GM19099 (cell line): ENCODE data around the gene FBXW4.

ENCODE experiments used
- POLR2A ChIP-seq: IDR thresholded peaks from 3 replicates; pipeline ENCODE4 v1.6.1; 2011; ENCODE audit warnings: low read depth; ENCODE audit not compliant: insufficient read length; ENCODE audit errors: extremely low read depth

The FBXW4 gene

GRCh38 chr10:101563497-101564040 lies 131.4 kb downstream of the FBXW4 start:
- TF ChIP-seq POLR2A: no peak

GRCh38 chr10:101563007-101563406 lies 132.0 kb downstream of the FBXW4 start:
- no peak for TF ChIP-seq POLR2A

- no peak for TF ChIP-seq POLR2A
Measured at GRCh38 chr10:101562231-101562630, 132.7 kb downstream of the FBXW4 start.

GRCh38 chr10:101561068-101561915 lies 133.7 kb downstream of the FBXW4 start:
- TF ChIP-seq POLR2A: no peak
